8988T (cell line): ENCODE results near the gene LENEP.

ENCODE experiments used
- DNase-seq: peaks from one replicate; pipeline ENCODE4 v3.0.0; 2011

LENEP gene

DNA sequence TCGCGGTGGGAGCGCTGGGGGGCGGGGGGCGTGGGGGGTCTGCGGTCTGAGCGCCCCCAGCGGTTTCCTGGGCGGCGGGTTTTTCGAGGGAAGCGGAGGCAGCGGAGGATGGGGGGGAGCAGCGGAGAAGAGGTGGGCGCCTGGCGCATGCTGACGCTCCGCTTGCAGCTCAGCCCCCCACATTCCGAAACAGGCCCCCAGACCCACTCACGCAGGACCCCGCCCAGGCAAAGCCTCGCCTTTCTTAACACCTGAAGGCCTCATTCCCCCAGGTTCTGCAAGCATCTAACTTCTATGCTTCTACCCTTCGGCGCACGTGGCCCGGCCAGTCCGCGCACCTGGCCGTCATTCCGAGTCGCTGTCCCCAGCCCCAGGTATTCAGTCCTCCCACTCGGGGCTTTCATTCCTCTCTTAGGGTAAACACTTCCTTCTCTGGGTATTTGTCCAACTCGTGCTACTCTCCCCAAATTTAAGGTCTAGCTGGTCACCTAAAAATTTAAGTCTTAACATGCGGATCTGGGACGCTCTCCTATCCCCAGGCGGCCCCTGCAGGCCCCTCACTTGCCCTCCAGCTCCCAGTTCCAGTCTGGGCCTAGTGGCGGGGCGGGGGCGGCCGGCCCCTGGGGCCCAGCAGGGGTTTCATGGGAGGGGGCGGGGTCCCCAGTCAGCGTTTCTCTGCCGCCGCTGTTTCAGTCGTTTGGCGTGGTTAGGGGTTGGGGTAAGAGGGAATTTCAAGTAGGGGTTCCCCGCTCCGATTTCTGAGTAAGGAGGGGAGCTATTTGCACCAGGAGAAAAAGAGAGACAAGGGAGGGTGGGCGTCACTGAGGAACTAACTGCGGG, 6.4 kb downstream of the LENEP start:
- no peak for DNase-seq

DNA sequence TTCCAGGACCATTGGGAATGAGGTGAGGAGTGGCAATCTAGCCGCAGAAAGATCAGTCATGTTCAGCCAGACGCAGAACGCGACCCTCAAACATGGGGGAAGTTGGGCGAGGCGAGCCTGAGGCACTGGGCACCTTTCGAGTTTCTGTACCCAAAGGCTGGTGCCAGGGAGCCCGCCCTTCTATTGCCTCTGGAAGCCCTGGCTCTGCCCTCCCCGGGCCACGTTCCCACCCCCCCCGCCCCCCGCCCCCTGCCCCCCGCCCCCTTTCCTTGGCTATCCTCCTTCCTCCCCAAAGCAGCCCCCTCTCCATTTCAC, 7.0 kb downstream of the LENEP start:
- no peak for DNase-seq

DNA sequence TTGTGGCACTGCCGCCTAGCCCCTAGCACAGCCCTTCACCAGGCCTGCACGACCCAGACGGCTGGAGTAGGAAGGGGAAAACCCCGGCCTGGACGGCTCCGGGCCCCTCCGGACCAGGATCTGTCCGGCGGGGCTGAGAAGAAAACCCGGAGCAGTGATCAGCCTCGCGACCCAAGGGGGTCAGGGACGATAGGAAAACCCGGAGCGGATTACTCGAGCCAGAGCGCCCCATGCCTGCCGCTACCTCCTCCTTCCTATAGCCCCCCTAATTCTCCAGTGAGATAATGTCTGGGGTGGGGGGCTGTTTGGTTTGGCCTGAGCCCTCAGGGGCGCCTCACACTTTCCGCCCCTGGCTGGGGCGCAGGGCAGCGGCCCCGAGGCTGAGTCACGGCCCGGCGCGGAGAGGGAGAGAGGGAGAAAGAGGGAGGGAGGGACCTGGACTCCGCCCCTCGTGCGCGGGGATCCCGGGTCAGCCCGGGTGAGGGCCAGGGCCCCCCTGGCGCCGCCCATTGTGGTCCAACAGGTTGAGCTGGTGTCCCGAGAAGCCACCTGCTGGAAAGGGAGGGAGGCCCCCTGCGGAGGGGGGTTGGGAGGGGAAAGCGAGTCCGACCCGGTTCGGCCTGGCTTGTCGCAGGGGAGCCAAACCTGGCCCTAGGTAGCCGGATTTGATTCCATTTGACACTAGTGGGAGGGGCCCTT, 7.5 kb downstream of the LENEP start:
- DNase-seq: peak; percentile 88

DNA sequence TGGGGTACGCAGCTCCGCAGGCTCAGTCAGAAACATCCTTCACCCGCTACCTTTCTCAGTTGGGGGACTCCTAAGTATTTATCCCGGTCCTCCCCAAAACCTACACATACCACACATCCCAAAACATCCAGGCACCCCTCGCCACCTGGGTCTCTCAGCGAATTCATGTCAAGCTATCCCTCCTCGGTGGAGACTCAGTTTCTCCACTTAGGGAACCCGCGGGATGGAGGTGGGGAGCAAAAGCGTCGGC, 8.0 kb downstream of the LENEP start:
- no peak for DNase-seq

DNA sequence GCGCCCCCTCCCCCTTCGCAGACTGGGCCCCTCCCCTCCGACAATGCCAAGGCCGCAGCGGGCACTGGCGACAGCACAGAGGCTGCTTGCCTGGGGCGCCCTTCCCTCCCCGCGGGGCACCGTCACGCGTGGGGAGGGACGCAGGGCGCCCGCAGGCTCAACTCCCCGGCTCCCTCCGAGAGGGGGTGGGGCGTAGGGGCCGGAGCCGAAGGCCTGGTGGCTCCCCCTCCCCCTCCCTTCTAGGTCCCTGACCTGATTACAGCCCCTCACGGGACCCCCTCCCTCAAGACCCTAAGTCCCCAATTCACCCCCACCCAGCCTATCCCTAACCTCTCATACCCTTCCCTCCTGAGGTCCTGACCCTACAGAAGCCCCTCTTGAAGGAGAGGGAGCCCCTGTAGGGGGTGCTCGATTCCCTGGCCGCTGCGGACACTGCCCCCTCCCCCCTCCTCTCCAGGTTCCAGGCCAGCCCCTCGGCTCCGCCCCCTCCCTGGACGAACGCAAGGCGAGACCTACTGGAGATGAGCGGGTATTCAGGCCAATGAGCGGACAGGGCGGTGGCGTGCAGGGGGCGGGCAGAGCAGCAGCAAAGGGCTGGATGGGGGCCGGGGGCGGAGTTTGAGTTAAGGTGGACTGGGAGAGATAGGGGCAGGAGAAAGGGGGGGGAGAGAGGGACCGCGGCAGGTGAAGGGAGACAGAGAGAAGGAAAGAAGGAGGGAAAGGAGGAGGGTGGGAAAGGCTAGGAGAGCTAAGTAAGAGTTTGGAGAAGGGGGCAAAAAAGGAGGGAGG, 8.5 kb downstream of the LENEP start:
- peak; percentile 95 for DNase-seq

DNA sequence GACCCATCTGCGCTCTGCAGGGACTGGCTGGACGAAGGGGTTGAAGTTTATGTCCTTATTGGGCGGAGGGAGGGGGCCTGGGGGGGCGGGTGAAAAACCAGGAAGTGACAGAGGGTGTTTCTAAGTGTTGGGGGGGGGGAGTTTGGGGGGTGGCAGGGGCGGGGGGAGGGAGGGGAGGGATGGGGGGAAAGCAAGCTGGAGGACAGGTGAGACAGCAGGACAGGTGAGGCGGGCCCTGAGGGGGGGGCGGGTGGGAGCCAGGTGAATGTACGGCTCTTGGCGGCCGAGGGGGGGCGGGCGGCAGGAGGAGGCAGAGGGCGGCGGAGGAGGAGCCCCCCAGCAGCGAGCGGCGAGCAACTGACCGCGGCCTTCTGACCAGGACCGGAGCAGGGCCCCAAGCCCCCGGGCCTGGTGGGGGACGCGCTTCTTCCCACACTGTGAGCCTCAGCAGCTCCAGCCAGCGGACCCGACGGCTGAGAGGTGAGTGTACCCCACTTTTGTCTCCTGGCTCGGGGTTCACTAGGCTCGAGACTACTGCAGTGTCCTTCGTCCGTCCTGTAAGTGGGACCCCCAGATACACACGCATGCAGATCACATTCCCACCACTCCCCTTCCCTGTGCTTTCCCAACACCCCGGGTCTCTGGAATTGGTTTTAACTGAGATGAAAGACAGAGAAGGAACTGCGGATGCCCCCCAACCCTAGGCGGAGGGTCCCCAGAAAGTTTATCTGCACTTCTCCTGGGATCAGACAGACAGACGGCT, 9.3 kb downstream of the LENEP start, which contains the start of gene ZBTB7B:
TSS of gene ZBTB7B (plus strand) at position 339 of the 763 bp plus-strand sequence. CDS start 11,859 bp downstream, outside the sequence.
- no peak for DNase-seq

DNA sequence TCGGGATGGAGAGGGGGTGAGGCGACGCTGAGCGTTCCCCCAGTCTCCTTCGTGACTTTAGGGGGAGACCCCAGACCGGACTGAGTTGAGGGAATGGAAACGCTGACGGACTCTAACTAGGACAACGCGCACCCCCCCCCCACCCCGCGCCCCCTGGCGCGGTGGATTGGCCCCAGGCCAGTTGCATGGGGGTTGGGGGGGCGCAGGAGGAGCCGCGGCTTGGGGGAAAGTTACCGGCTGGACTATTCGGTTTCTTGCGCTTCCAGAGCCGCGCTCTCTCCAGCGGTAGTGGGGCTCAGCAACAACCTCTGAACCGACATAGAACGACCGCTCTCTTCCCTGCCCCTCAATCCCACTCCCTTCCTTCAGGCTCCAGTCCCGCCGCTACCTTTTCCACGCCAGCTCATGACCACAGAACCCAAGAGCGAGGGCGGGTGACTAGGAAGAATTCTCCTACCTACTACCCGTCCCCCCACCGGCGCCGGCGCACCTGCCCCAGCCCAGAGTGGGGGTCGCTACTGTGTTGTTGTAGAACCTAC, 9.9 kb downstream of the LENEP start:
- DNase-seq: no peak

DNA sequence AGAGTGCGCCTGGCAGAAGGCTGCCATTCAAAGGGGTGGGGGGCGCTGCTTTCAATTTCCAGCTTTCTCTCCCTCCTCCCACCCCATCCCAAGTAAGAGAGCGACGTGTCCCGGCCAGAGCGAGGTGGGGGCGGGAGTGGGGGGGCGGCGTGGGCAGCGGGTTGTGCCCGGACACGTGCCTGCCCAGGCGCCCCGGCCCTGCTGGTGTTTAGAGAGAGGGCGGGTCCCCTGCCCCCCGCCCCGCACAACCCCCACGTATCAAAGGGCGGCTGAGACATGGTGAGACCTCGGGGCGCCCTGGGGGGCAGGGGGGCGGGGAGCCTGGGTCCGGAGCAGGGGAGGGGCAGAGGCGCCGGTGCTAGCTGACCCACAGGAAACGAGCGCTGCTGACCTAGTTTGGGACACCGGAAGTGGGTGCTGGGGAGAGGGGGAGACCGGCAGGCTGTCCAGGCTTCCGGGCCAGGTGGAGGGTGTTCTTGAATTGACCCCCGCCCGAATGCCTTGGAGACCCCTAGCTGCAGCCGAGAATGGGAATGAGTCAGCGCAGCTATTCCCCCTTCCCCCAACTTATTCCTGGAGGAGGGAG, 10.5 kb downstream of the LENEP start:
- DNase-seq: no peak

DNA sequence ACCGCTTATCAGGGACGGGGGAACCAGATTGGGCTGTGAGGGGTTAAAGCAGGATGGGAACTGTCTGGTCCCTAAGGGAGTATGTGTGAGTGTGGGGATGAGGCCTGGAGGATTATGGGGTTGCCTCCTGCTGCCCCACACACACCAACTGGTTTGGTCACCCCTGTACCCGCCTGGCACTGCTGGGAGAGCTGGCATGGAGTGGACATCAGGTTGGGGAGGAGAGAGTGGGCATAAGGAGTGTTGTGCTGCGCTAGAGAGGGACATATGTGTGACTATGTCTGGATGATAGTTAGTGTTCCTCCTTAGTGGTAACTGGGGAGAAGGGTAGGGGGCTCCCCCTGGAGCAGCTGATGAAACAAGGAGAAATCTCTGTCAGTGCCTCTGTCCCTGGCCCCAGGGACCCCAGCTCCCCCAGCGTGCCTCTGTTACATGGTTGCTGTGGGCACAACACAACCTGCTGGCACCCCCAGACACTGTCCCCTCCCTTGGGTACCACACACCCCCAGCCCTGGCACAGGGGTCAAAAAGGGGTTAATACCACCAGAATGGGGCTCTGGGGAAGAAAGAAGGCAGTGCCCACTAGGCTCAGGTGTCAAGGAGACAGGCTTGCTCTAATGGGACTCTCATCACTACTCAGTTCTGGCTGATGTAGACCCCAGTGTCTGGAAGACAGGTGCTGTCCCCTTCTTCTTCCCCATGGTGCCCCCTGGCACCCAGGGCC, 11.1 kb downstream of the LENEP start:
- DNase-seq: no peak

DNA sequence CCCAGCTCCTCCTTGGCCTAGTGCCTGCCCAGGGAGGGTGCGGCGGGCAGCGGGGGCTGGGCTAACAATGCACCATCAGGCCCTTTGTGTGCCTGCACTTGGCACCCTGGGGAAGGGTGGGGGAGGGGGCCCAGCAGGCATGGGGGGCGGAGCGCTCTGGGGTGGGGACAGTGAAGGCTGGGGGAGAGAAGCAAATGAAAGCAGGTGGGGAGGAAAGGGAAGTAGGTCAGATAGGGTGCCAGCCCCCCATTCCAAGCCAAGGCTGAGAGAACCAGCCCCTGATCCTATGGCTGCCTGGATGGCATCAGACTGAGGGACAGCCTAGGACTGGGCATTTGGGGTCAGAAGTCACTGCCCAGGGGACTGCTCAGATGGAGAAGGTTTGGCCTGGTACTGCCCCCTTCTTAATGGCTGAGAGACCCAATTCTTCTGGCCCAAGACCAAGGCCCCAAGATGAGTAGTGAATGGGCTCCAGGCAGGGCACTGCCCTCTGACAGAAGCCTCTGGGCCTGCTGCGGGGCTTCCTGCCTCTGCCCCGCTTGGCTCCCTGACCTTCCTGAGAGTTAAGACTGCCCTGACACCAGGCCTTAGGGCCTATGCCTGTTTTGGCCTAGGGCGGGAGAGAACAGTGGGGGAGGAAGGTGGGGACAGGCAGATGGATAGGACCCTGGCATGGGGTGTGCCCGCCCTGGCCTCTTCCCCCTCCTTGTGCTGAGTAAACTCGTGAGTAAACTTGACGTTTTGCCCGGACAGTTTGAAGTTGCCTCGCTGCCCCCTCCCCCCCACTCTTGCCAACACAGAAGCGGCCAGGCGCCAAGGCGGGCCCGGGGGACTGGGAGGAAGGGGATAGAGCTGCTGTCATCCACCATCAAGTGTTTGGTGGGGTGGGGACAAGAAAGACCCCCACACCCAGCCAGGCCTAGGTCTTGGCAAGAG, 12.0 kb downstream of the LENEP start:
- DNase-seq: no peak

DNA sequence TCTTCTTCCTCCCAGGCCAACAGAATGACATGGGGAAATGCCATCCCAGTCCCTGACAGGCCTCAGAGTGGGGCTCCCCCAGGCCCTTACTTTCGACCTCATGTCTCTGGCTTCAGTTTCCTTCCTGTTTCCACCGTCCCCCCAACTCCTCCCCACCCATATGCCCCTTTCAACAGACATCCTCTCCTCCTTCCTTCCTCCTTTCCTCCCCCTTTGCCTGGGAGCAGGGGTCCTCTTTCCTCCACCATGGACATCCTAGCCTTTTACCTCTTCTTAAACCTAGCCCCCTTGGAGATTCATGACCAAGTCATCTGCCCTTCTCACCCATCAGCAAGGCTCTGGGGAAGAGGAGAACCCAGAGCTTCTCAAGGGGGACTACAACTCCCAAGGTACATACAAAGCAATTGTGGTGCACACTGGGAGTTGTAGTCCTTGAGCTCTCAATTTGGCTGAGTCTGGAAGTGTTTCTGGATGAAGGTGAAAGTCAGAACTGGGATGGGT, 13.3 kb downstream of the LENEP start:
- no peak for DNase-seq

DNA sequence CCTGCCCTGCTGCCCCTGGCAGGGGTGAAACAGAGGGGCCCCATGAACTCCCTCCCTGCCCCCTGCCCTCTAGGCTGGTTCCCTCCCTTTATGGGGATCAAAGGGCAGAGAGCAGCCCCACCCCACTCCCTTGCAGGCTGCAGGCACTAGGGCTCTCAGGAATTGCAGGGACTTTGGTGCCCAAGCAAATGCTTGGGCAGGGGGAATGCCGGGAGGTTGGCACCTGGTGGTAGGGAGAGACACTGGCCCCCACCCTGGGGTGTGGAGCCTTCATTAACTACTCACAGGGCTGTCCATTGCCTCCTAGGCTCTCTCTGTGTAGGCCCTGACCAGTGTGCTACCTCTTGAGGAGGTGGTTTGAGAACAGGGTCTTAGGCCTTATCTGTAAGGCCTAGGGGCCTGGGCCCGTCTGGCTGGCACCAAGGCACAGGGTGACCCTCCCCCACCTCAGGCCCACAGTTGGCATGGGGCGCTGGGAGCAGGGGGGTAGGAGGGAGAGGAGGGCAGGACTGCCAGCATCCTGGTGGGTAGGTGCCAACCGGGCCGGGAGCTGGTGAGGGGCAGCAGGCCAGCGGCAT, 14.0 kb downstream of the LENEP start:
- DNase-seq: no peak

DNA sequence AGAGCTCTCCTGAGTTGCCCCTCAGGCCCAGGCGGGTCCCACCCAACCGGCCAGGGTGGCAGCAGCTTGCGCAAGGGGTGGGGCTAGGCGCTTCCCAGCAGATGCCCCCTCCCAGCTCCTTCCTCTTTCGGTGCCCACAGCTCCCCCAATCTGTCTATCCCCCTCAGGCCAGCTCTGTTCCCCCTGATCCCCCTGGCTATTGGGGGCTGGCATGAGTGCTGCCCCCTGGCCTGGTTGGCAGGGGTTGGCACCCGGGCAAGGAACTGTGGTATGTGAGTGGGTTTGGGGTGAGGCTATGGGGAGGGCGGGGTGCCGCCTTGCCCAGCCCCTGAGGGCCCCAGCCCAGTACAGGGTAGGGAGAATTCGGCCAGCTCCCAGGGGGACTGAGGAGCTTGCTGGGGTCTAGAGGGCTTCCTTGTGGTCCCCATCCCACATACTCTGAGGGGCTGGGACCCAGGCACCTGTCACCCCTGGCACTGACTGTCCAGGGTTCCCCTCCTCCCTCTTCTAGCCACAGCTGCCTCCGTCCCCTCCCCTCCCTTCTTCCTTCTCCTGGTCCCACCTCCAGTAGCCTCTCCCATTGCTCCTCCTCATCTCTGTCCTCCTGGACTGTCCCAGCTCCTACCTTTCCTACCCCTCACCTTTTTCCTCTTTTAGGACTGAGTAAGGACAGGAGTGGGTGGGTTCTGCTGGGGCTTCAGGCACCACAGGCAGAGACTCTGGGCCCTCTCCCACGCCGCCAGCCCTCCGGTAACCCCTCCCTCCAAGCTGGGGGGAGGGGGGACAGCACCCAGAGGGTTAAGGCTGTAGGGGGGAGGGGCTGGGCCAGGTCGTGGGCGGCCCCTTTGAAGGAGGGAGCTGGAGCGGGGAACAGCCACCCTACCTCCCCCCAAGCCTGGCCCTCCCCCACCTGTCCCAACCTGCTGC, 14.9 kb downstream of the LENEP start:
- no peak for DNase-seq

DNA sequence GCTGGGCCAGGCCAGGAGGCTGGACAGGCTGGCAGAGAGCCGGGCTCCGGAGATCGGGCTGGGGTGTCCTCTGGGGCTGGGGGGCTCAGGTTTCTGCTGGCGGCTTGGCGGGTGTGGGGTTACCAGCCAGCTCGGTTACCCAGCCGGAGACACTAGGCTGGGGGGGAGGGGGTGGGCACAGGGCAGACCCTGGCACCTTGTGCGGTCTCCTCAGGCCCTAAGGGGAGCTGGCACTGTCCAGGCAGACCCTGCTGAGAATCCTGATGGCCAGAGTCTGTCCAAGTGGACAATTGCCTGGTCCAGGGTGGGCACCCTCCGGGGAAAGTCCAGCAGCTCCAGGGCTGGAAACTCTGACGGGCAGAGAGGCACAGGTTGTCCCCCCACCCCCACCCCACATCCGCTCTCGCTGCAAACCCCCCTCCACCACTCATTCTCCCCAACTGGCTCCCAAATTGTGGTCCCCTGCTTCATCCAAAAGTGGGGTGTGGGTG, 15.9 kb downstream of the LENEP start:
- no peak for DNase-seq

DNA sequence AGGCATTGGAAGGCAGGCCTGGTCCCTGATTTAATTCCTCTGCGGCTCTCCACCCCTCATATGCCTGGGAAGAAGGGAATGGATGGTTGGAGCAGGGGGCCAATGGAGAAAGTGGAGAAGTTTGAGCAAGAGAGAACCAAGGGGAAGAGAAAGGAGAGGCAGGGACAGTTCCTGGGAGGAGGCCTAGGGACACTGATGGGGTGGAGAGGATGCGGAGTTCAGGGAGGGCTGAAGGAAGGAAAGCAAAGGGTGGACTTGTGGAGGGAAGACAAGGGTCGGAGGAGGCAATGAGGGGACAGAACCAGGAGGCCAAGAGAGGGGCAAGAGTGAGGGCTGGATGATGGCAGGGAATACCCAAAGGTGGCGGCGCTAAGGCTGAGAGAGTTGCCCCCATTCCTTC, 16.4 kb downstream of the LENEP start:
- no peak for DNase-seq

DNA sequence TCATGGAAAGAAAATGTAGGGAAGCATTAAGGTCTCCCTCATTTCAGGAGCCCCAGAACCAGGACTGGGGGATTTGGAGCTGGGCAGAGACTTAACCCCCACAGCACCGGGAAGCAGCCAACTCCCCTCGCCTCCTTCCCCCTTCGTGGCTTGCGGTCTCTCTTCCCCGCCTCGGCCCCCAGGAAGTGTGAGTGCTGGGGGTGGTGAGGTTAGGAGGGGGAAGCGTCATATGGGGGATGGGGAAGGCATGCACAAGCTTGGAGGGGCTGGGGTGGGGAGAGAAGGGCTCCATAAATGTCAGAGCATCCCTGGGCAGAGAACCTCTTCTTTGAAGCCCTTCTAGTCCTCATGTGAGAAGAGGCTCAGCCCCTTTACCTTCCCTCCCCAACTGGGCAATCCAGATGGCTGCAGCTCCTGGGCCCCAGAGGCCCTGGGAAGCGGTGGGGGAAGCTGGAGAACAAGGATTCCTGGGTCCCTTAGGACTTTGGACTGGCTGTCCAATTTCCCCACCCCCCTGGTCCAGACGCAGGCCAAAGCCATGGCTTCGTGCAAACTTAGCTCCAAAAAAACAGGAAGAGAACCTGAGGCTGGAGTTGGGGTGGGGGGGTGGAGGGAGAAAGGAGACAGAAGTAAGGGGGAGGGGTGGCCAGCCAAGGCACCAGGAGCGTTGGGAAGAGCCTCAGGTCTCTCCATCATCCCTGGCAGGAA, 17.0 kb downstream of the LENEP start:
- no peak for DNase-seq

DNA sequence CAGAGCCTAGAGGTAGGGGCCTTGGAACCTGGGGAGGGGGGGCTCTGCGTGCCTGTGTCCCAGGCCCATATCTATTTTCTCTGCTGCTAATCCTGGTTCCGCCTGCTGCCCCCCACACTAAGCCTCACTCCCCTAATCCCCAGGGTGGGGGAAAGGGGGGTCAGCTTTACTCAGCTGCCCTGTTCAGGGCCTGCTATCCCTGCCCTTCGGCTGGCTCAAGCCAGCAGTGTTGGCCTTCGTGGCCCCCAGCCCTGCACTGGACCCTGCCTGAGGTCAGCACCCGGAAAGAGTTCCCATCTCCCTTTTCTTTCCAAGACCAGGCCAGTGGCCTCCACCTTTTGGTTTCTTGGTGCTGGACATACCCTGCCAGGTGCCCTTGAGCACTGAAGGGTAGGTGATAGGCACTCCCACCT, 17.6 kb downstream of the LENEP start:
- no peak for DNase-seq

DNA sequence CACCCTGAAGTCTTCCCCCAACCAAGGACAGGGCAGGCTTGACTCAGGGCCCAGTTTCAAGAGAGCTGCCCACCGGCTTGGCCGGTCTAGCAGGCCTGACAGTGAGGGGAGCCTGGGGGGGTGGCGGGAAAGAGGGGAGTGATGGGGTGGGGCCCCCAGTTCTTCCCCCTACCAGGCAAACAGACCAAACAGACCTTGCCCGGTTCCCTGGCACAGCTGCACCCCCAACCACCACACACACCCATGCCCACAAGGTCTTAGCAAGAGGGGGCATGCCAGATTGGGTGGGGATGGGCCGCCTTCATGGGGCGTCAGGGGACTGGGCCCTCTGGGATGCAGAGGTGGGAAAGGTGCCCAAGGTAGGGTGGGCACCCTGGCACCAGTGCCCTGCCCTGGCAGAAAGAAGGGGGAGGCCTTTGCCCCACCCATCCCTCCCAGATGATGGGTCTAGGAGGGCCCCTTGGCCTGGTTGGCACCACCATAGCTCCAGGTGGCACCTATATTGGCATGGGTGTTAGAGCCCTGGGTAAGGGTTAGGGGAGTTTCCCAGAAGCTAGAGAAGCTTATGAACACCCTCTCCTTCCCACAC, 18.1 kb downstream of the LENEP start:
- no peak for DNase-seq
